ENCODE data around the gene FSIP1. TPM values are rescaled to one million over a fixed set of nuclear protein-coding genes. Genes with fewer than 3 reads are reported as not detected.

FSIP1 gene
- total and polyA plus RNA-seq, 2 donors from 2014 or later, result 0.75 to 2.4 TPM

- peaks cover 55 to 89% (median 59%) of the 10 kb centered on the region in 3 donors for H3K36me3 ChIP-seq (ENCODE audit: control insufficient read depth in 2 of 3, insufficient read depth in 3 of 3, low read length in 3 of 3)
- H3K4me3 ChIP-seq (ENCODE audit: low read length in 3 of 3), result no peak overlapping the region
- TF ChIP-seq CTCF (IDR thresholded peaks at IDR 0.05; ENCODE audit: borderline replicate concordance, extremely low read depth, insufficient read depth), result no peak
- peaks cover 0 to 38% (median 34%) of the 10 kb centered on the region in 3 donors for H3K4me1 ChIP-seq (ENCODE audit: control insufficient read depth in 2 of 3, insufficient read depth in 2 of 3, low read depth in 1 of 3, low read length in 3 of 3)
- H3K9me3 ChIP-seq (ENCODE audit: control insufficient read depth in 2 of 3, insufficient read depth in 1 of 3, low read length in 3 of 3), result no peaks in the 10 kb centered on the region
- no peak overlapping the region for H3K27ac ChIP-seq (ENCODE audit: low read depth in 2 of 2, low read length in 2 of 2)
- no peak overlapping the region for H3K9ac ChIP-seq (ENCODE audit: low read length in 3 of 3)
- no peak for FAIRE-seq
- intact Hi-C loops (cut with DNase I), result no loop called here
- DNase-seq, result no peak
- H3K27me3 ChIP-seq (ENCODE audit: control insufficient read depth, insufficient read depth, low read length), result no peaks in the 10 kb centered on the region
Measured at GRCh38 chr15:39591141-39591895, 191.3 kb downstream of the FSIP1 start.

GRCh38 chr15:39589815-39590644, 192.6 kb downstream of the FSIP1 start:
- Histone ChIP-seq H3K9ac (ENCODE audit: low read length in 3 of 3) (no peak overlapping the region), H3K36me3 (ENCODE audit: control insufficient read depth in 2 of 3, insufficient read depth in 3 of 3, low read length in 3 of 3) (peaks cover 57 to 91% (median 64%) of the 10 kb centered on the region in 3 donors), H3K27ac (ENCODE audit: low read depth in 2 of 2, low read length in 2 of 2) (no peak overlapping the region), H3K4me1 (ENCODE audit: control insufficient read depth in 2 of 3, insufficient read depth in 2 of 3, low read depth in 1 of 3, low read length in 3 of 3) (peaks cover 2 to 47% (median 35%) of the 10 kb centered on the region in 3 donors), H3K9me3 (ENCODE audit: control insufficient read depth in 2 of 3, insufficient read depth in 1 of 3, low read length in 3 of 3) (no peaks in the 10 kb centered on the region), H3K27me3 (ENCODE audit: control insufficient read depth, insufficient read depth, low read length) (no peaks in the 10 kb centered on the region), H3K4me3 (ENCODE audit: low read length in 3 of 3) (no peak overlapping the region)
- no peak for FAIRE-seq
- no peak for TF ChIP-seq CTCF (IDR thresholded peaks at IDR 0.05; ENCODE audit: borderline replicate concordance, extremely low read depth, insufficient read depth)
- no peak for DNase-seq
- intact Hi-C loops (cut with DNase I), result loop anchor here (10.0 kb wide), 1 partner anchor 885 kb away; no protein-coding TSS in a partner anchor

- no peak for FAIRE-seq
- H3K9me3 ChIP-seq (ENCODE audit: control insufficient read depth in 2 of 3, insufficient read depth in 1 of 3, low read length in 3 of 3), result no peaks in the 10 kb centered on the region
- no peak for TF ChIP-seq CTCF (IDR thresholded peaks at IDR 0.05; ENCODE audit: borderline replicate concordance, extremely low read depth, insufficient read depth)
- no peak overlapping the region for H3K4me3 ChIP-seq (ENCODE audit: low read length in 3 of 3)
- H3K4me1 ChIP-seq (ENCODE audit: control insufficient read depth in 2 of 3, insufficient read depth in 2 of 3, low read depth in 1 of 3, low read length in 3 of 3), result peaks cover 4 to 52% (median 38%) of the 10 kb centered on the region in 3 donors
- no peaks in the 10 kb centered on the region for H3K27me3 ChIP-seq (ENCODE audit: control insufficient read depth, insufficient read depth, low read length)
- intact Hi-C loops (cut with DNase I), result loop anchor here (10.0 kb wide), 1 partner anchor 885 kb away; no protein-coding TSS in a partner anchor
- DNase-seq, result no peak
- H3K9ac ChIP-seq (ENCODE audit: low read length in 3 of 3), result peak overlapping the region in 1 of 3 donors; percentile 36
- peaks cover 54 to 98% (median 65%) of the 10 kb centered on the region in 3 donors for H3K36me3 ChIP-seq (ENCODE audit: control insufficient read depth in 2 of 3, insufficient read depth in 3 of 3, low read length in 3 of 3)
- H3K27ac ChIP-seq (ENCODE audit: low read depth in 2 of 2, low read length in 2 of 2), result peak overlapping the region in 1 of 2 donors; percentile 61
Measured at GRCh38 chr15:39589193-39589814, 193.3 kb downstream of the FSIP1 start.
